ENCODE measurements around the gene LAYN. TPM values are rescaled to one million over a fixed set of nuclear protein-coding genes. Genes with fewer than 3 reads are reported as not detected.

The LAYN gene
- total and polyA plus RNA-seq, 5 donors, result 5.0 to 7.8 (median 5.8) TPM

DNA sequence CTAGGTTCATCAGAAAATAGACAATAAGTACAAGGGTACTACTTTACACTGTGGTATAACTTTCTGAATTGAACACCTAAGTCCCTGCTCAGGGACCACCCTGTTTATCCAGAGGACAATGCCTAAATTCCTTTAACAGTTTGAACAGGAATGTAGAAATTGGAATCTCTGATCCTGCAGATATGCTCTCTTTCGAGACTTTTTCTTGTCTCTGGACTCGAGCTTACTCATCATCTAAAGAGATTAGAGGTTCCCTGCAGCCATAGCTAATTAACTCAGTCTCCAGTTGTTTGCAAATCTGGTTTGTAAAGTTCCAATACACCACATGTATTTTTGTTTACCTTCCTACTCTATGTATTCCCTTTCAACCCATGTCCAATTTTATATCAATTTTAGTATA, 24.9 kb upstream of the LAYN start:
- Histone ChIP-seq H3K4me3 (ENCODE audit: low read length) (no peak overlapping the region), H3K27me3 (ENCODE audit: control insufficient read depth, insufficient read depth) (no peaks in the 10 kb centered on the region), H3K4me1 (ENCODE audit: control insufficient read depth, insufficient read depth, low read length) (peaks cover 5% of the 10 kb centered on the region), H3K27ac (ENCODE audit: low read length) (no peak overlapping the region), H3K9me3 (ENCODE audit: control insufficient read depth, low read length) (no peaks in the 10 kb centered on the region)
- intact Hi-C loops (cut with DNase I), result no loop called here
- DNase-seq, result no peak
- WGBS, result 90% methylated on average over 2 of the region's 2 CpGs
- no peak for ATAC-seq

DNA sequence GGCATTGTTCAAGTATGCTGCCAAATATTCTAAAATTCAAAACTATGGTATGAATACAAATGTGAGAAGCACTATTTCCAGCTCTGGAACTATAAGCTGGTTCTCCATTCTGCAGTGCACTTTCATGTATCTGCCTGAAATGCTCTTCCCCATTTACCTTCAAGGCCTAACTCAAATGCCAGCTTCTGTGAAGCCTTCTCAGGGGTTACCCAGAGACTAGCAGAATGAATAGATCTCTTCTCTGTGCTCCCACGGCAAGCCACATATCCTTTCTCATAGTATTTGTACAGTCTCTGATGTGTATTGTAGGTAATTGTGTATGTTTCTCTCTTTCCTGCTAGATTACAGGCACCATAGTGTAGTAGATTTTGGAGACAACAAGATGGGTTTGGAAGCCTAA, 21.9 kb upstream of the LAYN start:
- intact Hi-C loops (cut with DNase I), result no loop called here
- no peak overlapping the region for H3K4me3 ChIP-seq (ENCODE audit: low read length)
- no peak for ATAC-seq
- H3K9me3 ChIP-seq (ENCODE audit: control insufficient read depth, low read length), result no peaks in the 10 kb centered on the region
- no peak for DNase-seq
- 70% methylated on average over 1 of the region's 1 CpG for WGBS
- H3K4me1 ChIP-seq (ENCODE audit: control insufficient read depth, insufficient read depth, low read length), result no peaks in the 10 kb centered on the region
- H3K27ac ChIP-seq (ENCODE audit: low read length), result no peak overlapping the region
- H3K27me3 ChIP-seq (ENCODE audit: control insufficient read depth, insufficient read depth), result peaks cover 3% of the 10 kb centered on the region

DNA sequence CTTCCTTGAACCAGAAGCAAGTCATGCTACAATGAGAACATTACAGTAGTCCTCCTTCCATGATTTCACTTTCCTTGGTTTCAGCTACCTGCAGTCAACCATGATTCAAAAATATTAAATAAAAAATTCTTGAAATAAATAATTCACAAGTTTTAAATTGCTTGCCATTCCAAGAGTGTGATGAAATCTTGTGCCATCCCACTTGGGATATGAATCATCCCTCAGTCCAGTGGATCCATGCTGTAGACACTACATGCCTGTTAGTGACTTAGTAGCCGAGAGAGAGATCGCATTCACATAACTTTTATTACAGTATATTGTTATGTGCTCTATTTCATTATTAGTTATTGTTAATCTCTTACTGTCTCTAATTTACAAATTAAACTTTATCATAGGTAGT, 20.0 kb upstream of the LAYN start:
- WGBS, result over 99% methylated on average over 2 of the region's 2 CpGs

DNA sequence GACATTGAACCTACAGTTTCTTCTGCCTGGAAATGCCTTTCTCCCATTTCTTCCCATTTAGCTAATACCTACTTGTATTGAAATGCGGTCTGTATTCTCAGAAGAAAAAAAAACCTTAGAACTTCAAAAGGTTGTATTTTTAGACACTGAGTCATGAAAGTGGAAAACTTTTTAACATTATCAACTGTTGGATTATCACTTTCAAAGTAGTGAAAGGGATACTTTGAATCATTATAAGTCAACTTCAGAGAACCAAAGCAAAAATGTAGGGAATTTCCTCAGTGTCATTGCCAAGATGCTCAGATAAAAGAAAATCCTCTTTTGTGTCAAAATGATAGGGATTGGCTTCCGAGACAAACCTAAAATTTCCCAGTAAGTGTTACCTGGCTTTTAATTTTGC, 19.4 kb upstream of the LAYN start:
- 58% methylated on average over 2 of the region's 2 CpGs for WGBS
- peaks cover 3% of the 10 kb centered on the region for H3K27me3 ChIP-seq (ENCODE audit: control insufficient read depth, insufficient read depth)
- H3K27ac ChIP-seq (ENCODE audit: low read length), result no peak overlapping the region
- no peak overlapping the region for H3K4me3 ChIP-seq (ENCODE audit: low read length)
- H3K9me3 ChIP-seq (ENCODE audit: control insufficient read depth, low read length), result no peaks in the 10 kb centered on the region
- intact Hi-C loops (cut with DNase I), result no loop called here
- no peak for ATAC-seq
- H3K4me1 ChIP-seq (ENCODE audit: control insufficient read depth, insufficient read depth, low read length), result no peaks in the 10 kb centered on the region
- DNase-seq, result no peak

More for the DNA sequence above, 20.0 kb upstream of the LAYN start:
- no peaks in the 10 kb centered on the region for H3K4me1 ChIP-seq (ENCODE audit: control insufficient read depth, insufficient read depth, low read length)
- H3K27ac ChIP-seq (ENCODE audit: low read length), result no peak overlapping the region
- peaks cover 3% of the 10 kb centered on the region for H3K27me3 ChIP-seq (ENCODE audit: control insufficient read depth, insufficient read depth)
- no peak overlapping the region for H3K4me3 ChIP-seq (ENCODE audit: low read length)
- DNase-seq, result no peak
- no peaks in the 10 kb centered on the region for H3K9me3 ChIP-seq (ENCODE audit: control insufficient read depth, low read length)
- intact Hi-C loops (cut with DNase I), result no loop called here
- ATAC-seq, result no peak

DNA sequence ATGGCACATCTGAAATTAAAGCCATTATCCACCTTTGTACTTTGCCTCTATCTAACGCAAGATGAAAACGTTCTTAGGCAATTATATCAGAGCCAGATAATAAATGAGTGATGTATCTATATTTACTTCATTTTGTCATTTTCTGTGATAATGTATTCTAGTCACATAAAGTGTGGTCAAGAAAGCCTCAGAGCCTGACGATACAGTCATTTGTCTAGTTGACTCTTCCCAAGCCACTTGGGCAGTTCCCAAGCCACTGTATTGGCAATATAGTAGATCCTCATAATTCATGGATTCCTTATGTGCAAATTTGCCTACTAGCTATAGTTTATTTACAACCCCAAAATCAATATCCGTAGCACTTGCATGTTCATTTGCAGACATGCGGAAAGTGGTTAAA, 18.1 kb upstream of the LAYN start:
- DNase-seq (no peak), ATAC-seq (no peak)
- Histone ChIP-seq H3K9me3 (ENCODE audit: control insufficient read depth, low read length) (no peaks in the 10 kb centered on the region), H3K4me1 (ENCODE audit: control insufficient read depth, insufficient read depth, low read length) (no peaks in the 10 kb centered on the region), H3K4me3 (ENCODE audit: low read length) (no peak overlapping the region), H3K27ac (ENCODE audit: low read length) (no peak overlapping the region), H3K27me3 (ENCODE audit: control insufficient read depth, insufficient read depth) (peaks cover 3% of the 10 kb centered on the region)
- intact Hi-C loops (cut with DNase I), result no loop called here
- 85% methylated on average over 5 of the region's 5 CpGs for WGBS

DNA sequence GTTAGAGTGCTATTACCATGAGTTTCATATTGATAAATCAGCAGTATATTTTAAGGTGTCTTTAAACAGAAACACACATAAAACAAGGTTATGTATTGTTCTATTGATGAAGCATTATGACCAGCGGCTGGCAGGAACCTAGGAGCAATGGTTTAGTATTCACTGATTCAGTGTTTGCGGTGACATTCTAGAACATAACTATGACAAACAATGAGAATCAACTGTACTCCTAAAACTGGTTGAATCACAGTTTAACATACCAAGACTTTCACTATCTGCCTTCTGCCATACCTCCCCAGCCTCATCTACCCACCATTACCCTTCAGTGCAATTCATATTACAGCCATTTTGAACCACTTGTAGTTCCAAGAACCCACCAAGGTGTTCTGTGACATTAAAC, 17.2 kb upstream of the LAYN start:
- DNase-seq (no peak), ATAC-seq (no peak)
- Histone ChIP-seq H3K9me3 (ENCODE audit: control insufficient read depth, low read length) (no peaks in the 10 kb centered on the region), H3K27ac (ENCODE audit: low read length) (no peak overlapping the region), H3K27me3 (ENCODE audit: control insufficient read depth, insufficient read depth) (peaks cover 3% of the 10 kb centered on the region), H3K4me1 (ENCODE audit: control insufficient read depth, insufficient read depth, low read length) (no peaks in the 10 kb centered on the region), H3K4me3 (ENCODE audit: low read length) (no peak overlapping the region)
- 97% methylated on average over 2 of the region's 2 CpGs for WGBS
- intact Hi-C loops (cut with DNase I), result no loop called here

DNA sequence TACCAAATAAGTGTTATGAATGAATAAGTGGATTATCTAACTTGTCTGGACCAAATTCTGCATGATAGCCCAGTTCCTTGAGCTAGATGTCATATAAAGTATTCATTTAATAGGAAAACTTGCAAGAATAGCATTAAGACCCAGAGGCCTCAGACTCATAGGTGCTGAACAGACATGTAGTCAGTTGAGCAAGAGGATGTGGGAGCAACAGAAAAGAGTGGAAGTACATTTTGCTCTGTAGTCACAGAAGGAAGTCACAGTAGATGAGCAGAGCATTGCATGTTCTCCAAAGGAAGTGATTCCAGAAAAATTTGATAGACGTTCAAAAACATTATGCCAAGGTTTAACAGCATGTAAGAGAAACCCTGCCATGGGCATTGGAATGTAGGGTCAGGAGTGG, 16.5 kb upstream of the LAYN start:
- intact Hi-C loops (cut with DNase I), result no loop called here
- Histone ChIP-seq H3K4me3 (ENCODE audit: low read length) (no peak overlapping the region), H3K9me3 (ENCODE audit: control insufficient read depth, low read length) (no peaks in the 10 kb centered on the region), H3K4me1 (ENCODE audit: control insufficient read depth, insufficient read depth, low read length) (no peaks in the 10 kb centered on the region), H3K27me3 (ENCODE audit: control insufficient read depth, insufficient read depth) (peaks cover 3% of the 10 kb centered on the region), H3K27ac (ENCODE audit: low read length) (no peak overlapping the region)
- 47% methylated on average over 1 of the region's 1 CpG for WGBS
- no peak for DNase-seq
- ATAC-seq, result no peak

DNA sequence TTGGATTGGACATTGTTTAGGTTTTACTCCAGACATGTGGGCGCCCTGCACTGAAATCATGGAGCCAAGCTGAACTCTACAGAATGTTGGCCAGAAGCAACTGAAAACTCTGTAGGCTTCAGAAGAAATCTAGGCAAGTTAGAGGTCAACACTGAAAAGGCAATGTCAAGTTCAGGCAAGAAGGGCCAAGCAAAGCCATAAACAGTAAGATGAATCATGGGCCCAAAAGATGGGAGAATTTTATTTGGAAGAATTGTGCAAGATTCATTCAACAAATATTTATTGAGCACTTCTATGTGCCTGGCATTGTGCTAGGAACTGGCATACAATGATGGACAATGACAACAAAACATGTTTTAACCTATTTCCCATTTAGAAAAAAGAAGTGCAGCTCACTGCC, 15.1 kb upstream of the LAYN start:
- no peak overlapping the region for H3K4me3 ChIP-seq (ENCODE audit: low read length)
- H3K9me3 ChIP-seq (ENCODE audit: control insufficient read depth, low read length), result no peaks in the 10 kb centered on the region
- WGBS, result 94% methylated on average over 1 of the region's 1 CpG
- ATAC-seq (no peak), DNase-seq (no peak)
- intact Hi-C loops (cut with DNase I), result no loop called here
- no peak overlapping the region for H3K27ac ChIP-seq (ENCODE audit: low read length)
- no peaks in the 10 kb centered on the region for H3K4me1 ChIP-seq (ENCODE audit: control insufficient read depth, insufficient read depth, low read length)
- H3K27me3 ChIP-seq (ENCODE audit: control insufficient read depth, insufficient read depth), result peaks cover 3% of the 10 kb centered on the region

DNA sequence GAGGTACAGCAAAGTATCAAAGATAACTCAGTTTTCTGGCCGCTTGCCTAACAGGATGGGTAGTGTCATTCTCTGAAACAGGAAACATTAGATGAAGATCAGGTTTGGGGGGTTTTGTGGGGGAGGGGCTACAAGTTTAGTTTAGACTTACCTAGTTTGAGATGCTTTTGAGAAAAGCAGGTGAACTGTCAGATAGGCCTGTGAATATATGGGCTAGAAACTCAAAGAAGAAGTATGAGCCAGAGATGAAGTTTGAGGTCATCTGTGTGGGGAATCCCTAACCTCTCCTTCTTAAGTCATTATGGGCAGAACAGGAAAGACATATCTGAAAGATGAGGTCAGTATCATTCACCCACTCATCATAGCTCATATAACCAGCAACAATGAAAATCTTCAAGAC, 14.0 kb upstream of the LAYN start:
- ATAC-seq, result no peak

DNA sequence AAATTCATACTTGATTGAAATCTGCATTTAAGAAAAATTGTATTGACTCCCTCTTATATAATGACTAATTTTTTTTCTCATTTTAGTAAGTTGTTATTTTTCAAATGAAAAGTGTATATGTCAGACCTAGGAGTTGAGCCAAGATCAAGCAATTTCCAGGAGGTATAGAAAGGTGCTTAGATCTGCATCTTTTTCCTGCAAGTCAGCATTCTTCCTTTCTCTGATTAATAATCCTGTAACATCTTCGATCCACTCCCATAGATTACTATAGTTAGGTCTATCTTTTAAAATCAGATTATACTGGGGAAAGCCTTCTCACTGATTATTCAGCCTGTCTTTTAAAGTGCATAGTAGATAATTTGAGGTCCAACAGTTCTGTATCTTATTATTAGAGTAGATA, 13.2 kb upstream of the LAYN start:
- 85% methylated on average over 1 of the region's 1 CpG for WGBS
- Histone ChIP-seq H3K4me1 (ENCODE audit: control insufficient read depth, insufficient read depth, low read length) (no peaks in the 10 kb centered on the region), H3K9me3 (ENCODE audit: control insufficient read depth, low read length) (no peaks in the 10 kb centered on the region), H3K27ac (ENCODE audit: low read length) (no peak overlapping the region), H3K27me3 (ENCODE audit: control insufficient read depth, insufficient read depth) (peaks cover 3% of the 10 kb centered on the region), H3K4me3 (ENCODE audit: low read length) (no peak overlapping the region)
- intact Hi-C loops (cut with DNase I), result no loop called here
- DNase-seq (no peak), ATAC-seq (no peak)

More for the DNA sequence above, 14.0 kb upstream of the LAYN start:
- Histone ChIP-seq H3K9me3 (ENCODE audit: control insufficient read depth, low read length) (no peaks in the 10 kb centered on the region), H3K4me3 (ENCODE audit: low read length) (no peak overlapping the region), H3K27ac (ENCODE audit: low read length) (no peak overlapping the region), H3K4me1 (ENCODE audit: control insufficient read depth, insufficient read depth, low read length) (no peaks in the 10 kb centered on the region), H3K27me3 (ENCODE audit: control insufficient read depth, insufficient read depth) (peaks cover 3% of the 10 kb centered on the region)
- DNase-seq, result no peak
- intact Hi-C loops (cut with DNase I), result no loop called here
- WGBS, result 77% methylated on average over 1 of the region's 1 CpG

DNA sequence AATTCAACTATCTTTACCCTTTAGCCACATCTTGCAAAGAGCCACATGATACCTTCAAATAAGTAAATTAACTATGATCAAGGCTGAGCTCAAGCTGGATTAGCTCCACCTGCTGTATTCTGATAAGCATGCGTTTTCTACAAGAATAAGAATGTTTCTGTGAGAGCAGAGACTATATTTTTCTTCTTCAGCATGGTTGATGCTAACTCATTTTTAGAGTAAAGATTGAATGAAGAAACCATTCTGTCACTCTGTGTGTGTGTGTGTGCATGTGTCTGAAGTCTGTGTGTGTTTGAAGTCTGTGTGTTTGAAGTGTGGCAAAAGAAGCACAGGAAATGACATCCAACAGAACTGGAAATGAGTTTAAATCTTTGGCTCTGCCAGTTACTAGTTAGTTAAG, 12.0 kb upstream of the LAYN start:
- no peak overlapping the region for H3K27ac ChIP-seq (ENCODE audit: low read length)
- no peaks in the 10 kb centered on the region for H3K9me3 ChIP-seq (ENCODE audit: control insufficient read depth, low read length)
- intact Hi-C loops (cut with DNase I), result no loop called here
- no peak for DNase-seq
- H3K4me3 ChIP-seq (ENCODE audit: low read length), result no peak overlapping the region
- no peak for ATAC-seq
- H3K27me3 ChIP-seq (ENCODE audit: control insufficient read depth, insufficient read depth), result no peaks in the 10 kb centered on the region
- 41% methylated on average over 1 of the region's 1 CpG for WGBS
- no peaks in the 10 kb centered on the region for H3K4me1 ChIP-seq (ENCODE audit: control insufficient read depth, insufficient read depth, low read length)

DNA sequence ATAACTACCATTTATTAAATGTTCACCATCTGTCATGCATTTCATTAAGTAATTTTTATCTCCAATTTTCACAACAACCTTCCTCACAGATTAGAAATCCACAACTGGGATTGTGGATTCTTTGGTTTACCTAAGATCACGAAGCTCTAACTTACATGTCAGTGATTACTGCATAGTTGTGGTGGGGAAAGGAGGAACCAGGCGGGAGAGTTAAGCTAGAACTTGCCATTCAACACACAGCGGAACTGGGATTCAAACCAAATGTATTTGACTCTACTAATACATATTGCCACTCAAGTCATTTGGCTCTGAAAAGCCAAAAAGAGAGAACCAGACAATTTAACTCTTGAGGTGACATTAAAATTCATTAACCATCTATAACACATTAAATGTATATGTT, 10.4 kb upstream of the LAYN start:
- WGBS, result 74% methylated on average over 3 of the region's 3 CpGs
- Histone ChIP-seq H3K27me3 (ENCODE audit: control insufficient read depth, insufficient read depth) (no peaks in the 10 kb centered on the region), H3K27ac (ENCODE audit: low read length) (no peak overlapping the region), H3K4me3 (ENCODE audit: low read length) (no peak overlapping the region), H3K4me1 (ENCODE audit: control insufficient read depth, insufficient read depth, low read length) (no peaks in the 10 kb centered on the region), H3K9me3 (ENCODE audit: control insufficient read depth, low read length) (no peaks in the 10 kb centered on the region)
- intact Hi-C loops (cut with DNase I), result no loop called here
- DNase-seq, result no peak
- ATAC-seq, result no peak
